Amygdala (tissue), 56 donors: ENCODE results near the gene DENND1C.

Experiments
- DNase-seq, 56 donors: peaks; one replicate each; lab custom pipeline; 2025; lab: John Stamatoyannopoulos, UW

The DENND1C gene

GRCh38 chr19:6459262-6460098 is 22.1 kb downstream of the DENND1C start, which contains the start of gene SLC25A23:
Gene SLC25A23, minus strand, starts transcription at chr19:6459792. Its CDS starts 164 bp downstream, at chr19:6459628.
- peak in 49 of 56 donors; percentile 15 to 85 (median 70) for DNase-seq

GRCh38 chr19:6458695-6459261 is 22.8 kb downstream of the DENND1C start:
- DNase-seq: peak in 4 of 56 donors; percentile 4 to 21 (median 7)

- DNase-seq: peak in 3 of 56 donors; percentile 7 to 19 (median 19)
These were observed 23.5 kb downstream of the DENND1C start for GRCh38 chr19:6457958-6458694.

- DNase-seq: no peak
These were observed 25.7 kb downstream of the DENND1C start for GRCh38 chr19:6455924-6456323.

GRCh38 chr19:6453951-6454565 is 27.5 kb downstream of the DENND1C start:
- DNase-seq: no peak

GRCh38 chr19:6452899-6453298 is 28.7 kb downstream of the DENND1C start:
- no peak for DNase-seq

- no peak for DNase-seq
These were observed 29.4 kb downstream of the DENND1C start for GRCh38 chr19:6452223-6452614.

- DNase-seq: no peak
These were observed 29.9 kb downstream of the DENND1C start for GRCh38 chr19:6451583-6452222.

- DNase-seq: no peak
These were observed 31.4 kb downstream of the DENND1C start for GRCh38 chr19:6450166-6450565.

- DNase-seq: no peak
These were observed 33.5 kb downstream of the DENND1C start for GRCh38 chr19:6448045-6448444.

GRCh38 chr19:6446452-6446851 is 35.1 kb downstream of the DENND1C start:
- no peak for DNase-seq

GRCh38 chr19:6443986-6444385 is 37.6 kb downstream of the DENND1C start:
- no peak for DNase-seq

GRCh38 chr19:6442087-6442688 is 39.4 kb downstream of the DENND1C start:
- no peak for DNase-seq

- no peak for DNase-seq
These were observed 40.7 kb downstream of the DENND1C start for GRCh38 chr19:6440905-6441304.

- DNase-seq: no peak
These were observed 41.8 kb downstream of the DENND1C start for GRCh38 chr19:6439743-6440142.

GRCh38 chr19:6433663-6434062 is 47.9 kb downstream of the DENND1C start, which contains the start of gene SLC25A41:
Gene SLC25A41, minus strand, starts transcription at chr19:6433763. Its CDS starts 70 bp downstream, at chr19:6433693.
- DNase-seq: no peak

- DNase-seq: no peak
These were observed 48.4 kb downstream of the DENND1C start for GRCh38 chr19:6433165-6433564.

- DNase-seq: no peak
These were observed 49.7 kb downstream of the DENND1C start for GRCh38 chr19:6431891-6432290.

- DNase-seq: no peak
These were observed 52.0 kb downstream of the DENND1C start for GRCh38 chr19:6429419-6430221.
